Measurements from ENCODE around the gene FNDC4. TPM values are rescaled to one million over a fixed set of nuclear protein-coding genes. Genes with fewer than 3 reads are reported as not detected.

The FNDC4 gene
- total and polyA plus RNA-seq, 2 experiments from 2014 or later = 20.2 to 24.2 TPM

GRCh38 chr2:27537287-27537686 is 42.3 kb upstream of the FNDC4 start:
- in situ Hi-C loops (cut with MboI) = no loop called here
- H3K9ac ChIP-seq = no peak overlapping the region

GRCh38 chr2:27531983-27532382 is 37.0 kb upstream of the FNDC4 start:
- Histone ChIP-seq H3K4me2 (ENCODE audit: unreplicated experiment) (no peak overlapping the region), H3K9ac (no peak overlapping the region), H3K4me3 (no peak overlapping the region), H3K27ac (no peak overlapping the region), H4K20me1 (ENCODE audit: insufficient read depth) (no peaks in the 10 kb centered on the region), H3K9me2 (ENCODE audit: insufficient read depth) (no peaks in the 10 kb centered on the region), H3K79me2 (ENCODE audit: insufficient read depth) (no peaks in the 10 kb centered on the region), H3K27me3 (replicated peaks; ENCODE audit: insufficient read depth) (peaks cover 4% of the 10 kb centered on the region; the same call in 1 of the 2 replicates), H3K4me1 (ENCODE audit: insufficient read depth) (peaks cover 5% of the 10 kb centered on the region; the same call in 1 of the 2 replicates), H2AFZ (no peak overlapping the region), H3K9me3 (ENCODE audit: low read depth) (no peaks in the 10 kb centered on the region), H3K36me3 (ENCODE audit: low read depth) (no peaks in the 10 kb centered on the region), H3F3A (ENCODE audit: insufficient read depth) (no peaks in the 10 kb centered on the region)
- no peak for DNase-seq
- TF ChIP-seq EZH2 (IDR thresholded peaks at IDR 0.05; ENCODE audit: insufficient read depth, poor library complexity, severe bottlenecking) (no peak), EZH2phosphoT487 (IDR thresholded peaks at IDR 0.05; ENCODE audit: insufficient read depth, low read depth) (no peak)
- 74 to 88% methylated on average over 2 of the region's 2 CpGs for WGBS, 2 experiments (ENCODE audit: low coverage in 1 of 2, low lambda C conversion rate in 2 of 2, missing lambda C conversion rate in 2 of 2)
- in situ Hi-C loops (cut with MboI) = no loop called here

More at GRCh38 chr2:27537287-27537686, 42.3 kb upstream of the FNDC4 start:
- Histone ChIP-seq H3K79me2 (ENCODE audit: insufficient read depth) (no peaks in the 10 kb centered on the region), H3K4me3 (no peak overlapping the region), H3K4me1 (ENCODE audit: insufficient read depth) (no peaks in the 10 kb centered on the region), H3K9me2 (ENCODE audit: insufficient read depth) (no peaks in the 10 kb centered on the region), H3K27ac (no peak overlapping the region), H3K9me3 (ENCODE audit: low read depth) (no peaks in the 10 kb centered on the region), H3K4me2 (ENCODE audit: unreplicated experiment) (no peak overlapping the region), H3K36me3 (ENCODE audit: low read depth) (no peaks in the 10 kb centered on the region), H3K27me3 (replicated peaks; ENCODE audit: insufficient read depth) (peaks cover 17% of the 10 kb centered on the region), H2AFZ (no peak overlapping the region), H3F3A (ENCODE audit: insufficient read depth) (no peaks in the 10 kb centered on the region), H4K20me1 (ENCODE audit: insufficient read depth) (no peaks in the 10 kb centered on the region)
- DNase-seq = no peak
- no peak for TF ChIP-seq EZH2phosphoT487 (IDR thresholded peaks at IDR 0.05; ENCODE audit: insufficient read depth, low read depth)
- TF ChIP-seq EZH2 (IDR thresholded peaks at IDR 0.05; ENCODE audit: insufficient read depth, poor library complexity, severe bottlenecking) = no peak
- 62 to 67% methylated on average over 4 of the region's 4 CpGs for WGBS, 2 experiments (ENCODE audit: low coverage in 1 of 2, low lambda C conversion rate in 2 of 2, missing lambda C conversion rate in 2 of 2)

GRCh38 chr2:27527182-27527581 is 32.2 kb upstream of the FNDC4 start:
- 69 to 71% methylated on average over 3 of the region's 3 CpGs for WGBS, 2 experiments (ENCODE audit: low coverage in 1 of 2, low lambda C conversion rate in 2 of 2, missing lambda C conversion rate in 2 of 2)
- H3K27me3 ChIP-seq (replicated peaks; ENCODE audit: insufficient read depth) = no peaks in the 10 kb centered on the region
- in situ Hi-C loops (cut with MboI) = no loop called here
- H3K36me3 ChIP-seq (ENCODE audit: low read depth) = no peaks in the 10 kb centered on the region
- no peaks in the 10 kb centered on the region for H3K9me2 ChIP-seq (ENCODE audit: insufficient read depth)
- H4K20me1 ChIP-seq (ENCODE audit: insufficient read depth) = no peaks in the 10 kb centered on the region
- TF ChIP-seq EZH2phosphoT487 (IDR thresholded peaks at IDR 0.05; ENCODE audit: insufficient read depth, low read depth) = no peak
- TF ChIP-seq EZH2 (IDR thresholded peaks at IDR 0.05; ENCODE audit: insufficient read depth, poor library complexity, severe bottlenecking) = no peak
- no peak overlapping the region for H3K4me3 ChIP-seq
- H3K4me2 ChIP-seq (ENCODE audit: unreplicated experiment) = no peak overlapping the region
- H3K79me2 ChIP-seq (ENCODE audit: insufficient read depth) = no peaks in the 10 kb centered on the region
- H3F3A ChIP-seq (ENCODE audit: insufficient read depth) = no peaks in the 10 kb centered on the region
- H3K9ac ChIP-seq = no peak overlapping the region
- H3K9me3 ChIP-seq (ENCODE audit: low read depth) = no peaks in the 10 kb centered on the region
- DNase-seq = peak; percentile 41
- peaks cover 5% of the 10 kb centered on the region; the same call in 1 of the 2 replicates for H3K4me1 ChIP-seq (ENCODE audit: insufficient read depth)
- H3K27ac ChIP-seq = no peak overlapping the region
- H2AFZ ChIP-seq = no peak overlapping the region

GRCh38 chr2:27522400-27522945 is 27.5 kb upstream of the FNDC4 start:
- H3K9ac ChIP-seq = no peak overlapping the region
- H3K9me2 ChIP-seq (ENCODE audit: insufficient read depth) = no peaks in the 10 kb centered on the region
- H3K4me3 ChIP-seq = no peak overlapping the region
- no peak overlapping the region for H3K4me2 ChIP-seq (ENCODE audit: unreplicated experiment)
- peaks cover 5% of the 10 kb centered on the region; the same call in 1 of the 2 replicates for H3K4me1 ChIP-seq (ENCODE audit: insufficient read depth)
- 75 to 78% methylated on average over 7 of the region's 7 CpGs for WGBS, 2 experiments (ENCODE audit: low coverage in 1 of 2, low lambda C conversion rate in 2 of 2, missing lambda C conversion rate in 2 of 2)
- H3F3A ChIP-seq (ENCODE audit: insufficient read depth) = no peaks in the 10 kb centered on the region
- in situ Hi-C loops (cut with MboI) = no loop called here
- H4K20me1 ChIP-seq (ENCODE audit: insufficient read depth) = no peaks in the 10 kb centered on the region
- H2AFZ ChIP-seq = no peak overlapping the region
- TF ChIP-seq EZH2phosphoT487 (IDR thresholded peaks at IDR 0.05; ENCODE audit: insufficient read depth, low read depth) = no peak
- no peaks in the 10 kb centered on the region for H3K9me3 ChIP-seq (ENCODE audit: low read depth)
- H3K27ac ChIP-seq = no peak overlapping the region
- no peak for DNase-seq
- H3K36me3 ChIP-seq (ENCODE audit: low read depth) = no peaks in the 10 kb centered on the region
- no peaks in the 10 kb centered on the region for H3K79me2 ChIP-seq (ENCODE audit: insufficient read depth)
- H3K27me3 ChIP-seq (replicated peaks; ENCODE audit: insufficient read depth) = no peaks in the 10 kb centered on the region

DNA sequence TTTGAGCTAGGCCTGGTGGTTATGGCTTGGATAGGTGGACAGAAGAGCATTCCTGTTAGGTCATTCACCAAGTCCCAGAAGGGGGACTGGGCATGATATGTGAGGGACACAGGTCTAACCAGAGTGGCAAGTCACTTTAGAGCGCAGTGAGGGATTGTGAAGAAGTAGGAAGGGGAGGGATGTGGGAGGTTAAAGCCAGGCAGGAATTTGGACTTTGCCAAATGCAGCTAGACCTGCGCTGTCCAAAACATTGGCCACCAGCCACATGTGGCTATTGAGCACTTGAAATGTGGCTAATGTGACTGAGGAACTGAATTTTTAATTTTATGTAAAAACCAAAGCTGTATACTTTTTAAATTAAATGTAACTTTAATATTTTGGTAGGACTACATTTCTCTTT is 25.3 kb upstream of the FNDC4 start:
- Histone ChIP-seq H3K9me2 (ENCODE audit: insufficient read depth) (no peaks in the 10 kb centered on the region), H3F3A (ENCODE audit: insufficient read depth) (no peaks in the 10 kb centered on the region), H3K36me3 (ENCODE audit: low read depth) (no peaks in the 10 kb centered on the region), H4K20me1 (ENCODE audit: insufficient read depth) (no peaks in the 10 kb centered on the region), H2AFZ (no peak overlapping the region), H3K27ac (no peak overlapping the region), H3K27me3 (replicated peaks; ENCODE audit: insufficient read depth) (no peaks in the 10 kb centered on the region), H3K4me1 (ENCODE audit: insufficient read depth) (no peaks in the 10 kb centered on the region), H3K9ac (no peak overlapping the region), H3K9me3 (ENCODE audit: low read depth) (no peaks in the 10 kb centered on the region), H3K4me3 (no peak overlapping the region), H3K4me2 (ENCODE audit: unreplicated experiment) (no peak overlapping the region), H3K79me2 (ENCODE audit: insufficient read depth) (no peaks in the 10 kb centered on the region)
- DNase-seq = no peak
- TF ChIP-seq EZH2 (IDR thresholded peaks at IDR 0.05; ENCODE audit: insufficient read depth, poor library complexity, severe bottlenecking) (no peak), EZH2phosphoT487 (IDR thresholded peaks at IDR 0.05; ENCODE audit: insufficient read depth, low read depth) (no peak)
- in situ Hi-C loops (cut with MboI) = no loop called here
- WGBS, 2 experiments (ENCODE audit: low coverage in 1 of 2, low lambda C conversion rate in 2 of 2, missing lambda C conversion rate in 2 of 2) = 87 to 94% methylated on average over 2 of the region's 2 CpGs
